K562 (cell line): ENCODE measurements around the gene HDAC6. TPM values are rescaled to one million over a fixed set of nuclear protein-coding genes. Genes with fewer than 3 reads are reported as not detected.

Experiments used
- ATF3 ChIP-seq, 2 experiments: fragments of 450-650 bp in 1 of 2; sonication (generic) in 1 of 2; formaldehyde crosslinking in 1 of 2; IDR thresholded peaks in 1 of 2; conservative IDR thresholded peaks in 1 of 2; 2 replicates each; pipeline versions ENCODE4 v1.6.1 to v1.8.1; 2016 to 2023; ENCODE audit warnings: mild to moderate bottlenecking in 2 of 2, moderate library complexity in 2 of 2, inconsistent platforms in 1 of 2, missing genetic modification reagents in 1 of 2
- ATF7 ChIP-seq: fragments of 450-650 bp; IDR thresholded peaks from 2 replicates; pipeline ENCODE4 v1.7.1; 2014; ENCODE audit warnings: mild to moderate bottlenecking, moderate library complexity
- GATA2 ChIP-seq: sonication (generic); formaldehyde crosslinking; IDR thresholded peaks from 2 replicates; pipeline ENCODE4 v1.4.0; 2020; ENCODE audit warnings: mild to moderate bottlenecking, missing genetic modification reagents
- MEF2A ChIP-seq: IDR thresholded peaks from 2 replicates; pipeline ENCODE4 v1.6.1; 2011; ENCODE audit warnings: low read depth, mild to moderate bottlenecking, low read length, moderate library complexity; ENCODE audit not compliant: control insufficient read depth
- MEIS2 ChIP-seq: fragments of 450-650 bp; IDR thresholded peaks from 2 replicates; pipeline ENCODE4 v1.6.1; 2014; ENCODE audit warnings: mild to moderate bottlenecking; ENCODE audit not compliant: partially characterized antibody
- TOE1 ChIP-seq, 2 experiments: fragments of 450-650 bp in 1 of 2; sonication (generic) in 1 of 2; formaldehyde crosslinking in 1 of 2; IDR thresholded peaks; 2 replicates each; pipeline versions ENCODE4 v1.7.1 to v1.8.0; 2016 to 2022; ENCODE audit warnings: borderline replicate concordance in 2 of 2, mild to moderate bottlenecking in 2 of 2, antibody characterized with exemption in 1 of 2, inconsistent platforms in 1 of 2, low read depth in 1 of 2, missing genetic modification reagents in 1 of 2, moderate library complexity in 1 of 2
- TRIM28 ChIP-seq: fragments of 450-650 bp; IDR thresholded peaks from 2 replicates; pipeline ENCODE4 v1.6.1; 2017
- ZBTB17 ChIP-seq: fragments of 450-650 bp; formaldehyde crosslinking; IDR thresholded peaks from 2 replicates; pipeline ENCODE4 v1.4.0; 2020; ENCODE audit warnings: mild to moderate bottlenecking
- ZMIZ1 ChIP-seq, 2 experiments: fragments of 150-350 bp in 1 of 2; IDR thresholded peaks; 2 replicates each; pipeline ENCODE4 v1.6.1; 2012 to 2016; ENCODE audit warnings: low read depth in 2 of 2, low read length in 2 of 2, mild to moderate bottlenecking in 1 of 2, moderate library complexity in 1 of 2
- polyA plus RNA-seq, 8 experiments: library from polyadenylated mRNA; depleted of rRNA in 4 of 8; stranded (reverse) in 5 of 8; unstranded in 3 of 8; fragments of >200 nt; fragmentation: Nextera tagmentation in 2 of 8; fragmentation: Illumina TruSeq in 1 of 8; extraction: Ambion mirVana in 2 of 8; extraction: Trizol in 1 of 8; gene quantifications; 2 replicates each; pipeline versions ENCODE4 v1.2.1 to v1.2.3, GENCODE V29; 2011 to 2014; ENCODE audit warnings: inconsistent platforms in 1 of 8, missing spikeins in 1 of 8
- total RNA-seq, 7 experiments: library from RNA; depleted of rRNA in 6 of 7; stranded (reverse); fragments of >200 nt in 6 of 7; fragmentation: Illumina TruSeq in 2 of 7; extraction: Trizol in 2 of 7; gene quantifications; 2 replicates each; pipeline versions ENCODE4 v1.2.1 to v1.2.3, GENCODE V29; 2011 to 2021; ENCODE audit warnings: low replicate concordance in 1 of 7
- TF ChIP-seq, protein P1 (sequence below), 2 experiments: fragments of 450-650 bp; IDR thresholded peaks; 2 replicates each; pipeline ENCODE4 v1.6.1; 2016; ENCODE audit warnings: mild to moderate bottlenecking in 2 of 2, borderline replicate concordance in 1 of 2, low read depth in 1 of 2, moderate library complexity in 1 of 2

The HDAC6 gene
- total and polyA plus RNA-seq, 9 of the 15 experiments (the other 6 are each of a cell fraction or from before 2014, with no cell fraction given): 29.9 to 101 (median 71.2) TPM

DNA sequence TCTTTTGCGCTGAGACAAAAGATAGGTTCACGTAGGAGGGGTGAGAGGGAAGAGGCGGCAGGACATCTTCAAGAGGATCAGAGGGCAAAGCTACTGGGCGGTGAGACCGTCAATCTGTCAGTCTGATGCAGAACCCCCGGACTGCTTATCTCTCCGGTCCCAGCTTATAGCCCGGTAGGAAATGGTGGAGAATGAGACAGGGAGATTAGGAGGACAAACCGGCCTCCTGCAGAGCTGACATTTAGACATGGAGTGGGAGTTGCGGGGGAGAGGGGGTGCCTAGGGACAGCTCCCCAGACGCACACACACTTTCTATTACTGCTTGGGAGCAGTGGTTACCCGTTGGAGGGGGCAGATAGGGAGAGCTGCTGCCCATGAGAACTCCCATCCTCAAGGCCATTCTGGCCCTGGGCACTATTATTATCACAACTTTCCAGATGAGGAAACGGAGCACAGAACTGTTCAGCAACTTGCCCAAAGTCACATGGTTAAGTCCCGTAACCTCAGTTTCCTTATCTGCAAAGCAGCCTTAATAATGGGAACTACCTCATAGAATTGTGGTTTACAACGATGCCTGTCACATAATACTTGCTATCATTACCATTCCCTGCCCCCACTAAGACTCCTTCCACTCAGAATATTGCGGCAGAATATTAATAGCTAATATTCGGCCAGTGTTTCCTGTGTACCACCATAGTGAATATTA, 1.1 kb upstream of the HDAC6 start (continued):
- peak in 1 of 2 experiments; percentile 98; a peak in 2 of 4 replicates for TF ChIP-seq ZMIZ1 (IDR thresholded peaks at IDR 0.05; ENCODE audit: low read depth in 2 of 2, low read length in 2 of 2)
- TF ChIP-seq ZBTB17 (CRISPR knock-in tag): 0 out of 2 replicates have a peak, but pooled peaks have one; percentile 57
- TF ChIP-seq TRIM28: 0 out of 2 replicates have a peak, but pooled peaks have one; percentile 25
- peak; percentile 99 for TF ChIP-seq MEIS2
- peak; percentile 73 for TF ChIP-seq MEF2A
- TF ChIP-seq TOE1 (IDR thresholded peaks at IDR 0.05; ENCODE audit: borderline replicate concordance): peak; percentile 76
- no peak for TF ChIP-seq TOE1 (CRISPR knock-in tag; IDR thresholded peaks at IDR 0.05; ENCODE audit: borderline replicate concordance, low read depth)
- peak; percentile 99 for TF ChIP-seq GATA2 (CRISPR knock-in tag)
- TF ChIP-seq, protein P1, sequence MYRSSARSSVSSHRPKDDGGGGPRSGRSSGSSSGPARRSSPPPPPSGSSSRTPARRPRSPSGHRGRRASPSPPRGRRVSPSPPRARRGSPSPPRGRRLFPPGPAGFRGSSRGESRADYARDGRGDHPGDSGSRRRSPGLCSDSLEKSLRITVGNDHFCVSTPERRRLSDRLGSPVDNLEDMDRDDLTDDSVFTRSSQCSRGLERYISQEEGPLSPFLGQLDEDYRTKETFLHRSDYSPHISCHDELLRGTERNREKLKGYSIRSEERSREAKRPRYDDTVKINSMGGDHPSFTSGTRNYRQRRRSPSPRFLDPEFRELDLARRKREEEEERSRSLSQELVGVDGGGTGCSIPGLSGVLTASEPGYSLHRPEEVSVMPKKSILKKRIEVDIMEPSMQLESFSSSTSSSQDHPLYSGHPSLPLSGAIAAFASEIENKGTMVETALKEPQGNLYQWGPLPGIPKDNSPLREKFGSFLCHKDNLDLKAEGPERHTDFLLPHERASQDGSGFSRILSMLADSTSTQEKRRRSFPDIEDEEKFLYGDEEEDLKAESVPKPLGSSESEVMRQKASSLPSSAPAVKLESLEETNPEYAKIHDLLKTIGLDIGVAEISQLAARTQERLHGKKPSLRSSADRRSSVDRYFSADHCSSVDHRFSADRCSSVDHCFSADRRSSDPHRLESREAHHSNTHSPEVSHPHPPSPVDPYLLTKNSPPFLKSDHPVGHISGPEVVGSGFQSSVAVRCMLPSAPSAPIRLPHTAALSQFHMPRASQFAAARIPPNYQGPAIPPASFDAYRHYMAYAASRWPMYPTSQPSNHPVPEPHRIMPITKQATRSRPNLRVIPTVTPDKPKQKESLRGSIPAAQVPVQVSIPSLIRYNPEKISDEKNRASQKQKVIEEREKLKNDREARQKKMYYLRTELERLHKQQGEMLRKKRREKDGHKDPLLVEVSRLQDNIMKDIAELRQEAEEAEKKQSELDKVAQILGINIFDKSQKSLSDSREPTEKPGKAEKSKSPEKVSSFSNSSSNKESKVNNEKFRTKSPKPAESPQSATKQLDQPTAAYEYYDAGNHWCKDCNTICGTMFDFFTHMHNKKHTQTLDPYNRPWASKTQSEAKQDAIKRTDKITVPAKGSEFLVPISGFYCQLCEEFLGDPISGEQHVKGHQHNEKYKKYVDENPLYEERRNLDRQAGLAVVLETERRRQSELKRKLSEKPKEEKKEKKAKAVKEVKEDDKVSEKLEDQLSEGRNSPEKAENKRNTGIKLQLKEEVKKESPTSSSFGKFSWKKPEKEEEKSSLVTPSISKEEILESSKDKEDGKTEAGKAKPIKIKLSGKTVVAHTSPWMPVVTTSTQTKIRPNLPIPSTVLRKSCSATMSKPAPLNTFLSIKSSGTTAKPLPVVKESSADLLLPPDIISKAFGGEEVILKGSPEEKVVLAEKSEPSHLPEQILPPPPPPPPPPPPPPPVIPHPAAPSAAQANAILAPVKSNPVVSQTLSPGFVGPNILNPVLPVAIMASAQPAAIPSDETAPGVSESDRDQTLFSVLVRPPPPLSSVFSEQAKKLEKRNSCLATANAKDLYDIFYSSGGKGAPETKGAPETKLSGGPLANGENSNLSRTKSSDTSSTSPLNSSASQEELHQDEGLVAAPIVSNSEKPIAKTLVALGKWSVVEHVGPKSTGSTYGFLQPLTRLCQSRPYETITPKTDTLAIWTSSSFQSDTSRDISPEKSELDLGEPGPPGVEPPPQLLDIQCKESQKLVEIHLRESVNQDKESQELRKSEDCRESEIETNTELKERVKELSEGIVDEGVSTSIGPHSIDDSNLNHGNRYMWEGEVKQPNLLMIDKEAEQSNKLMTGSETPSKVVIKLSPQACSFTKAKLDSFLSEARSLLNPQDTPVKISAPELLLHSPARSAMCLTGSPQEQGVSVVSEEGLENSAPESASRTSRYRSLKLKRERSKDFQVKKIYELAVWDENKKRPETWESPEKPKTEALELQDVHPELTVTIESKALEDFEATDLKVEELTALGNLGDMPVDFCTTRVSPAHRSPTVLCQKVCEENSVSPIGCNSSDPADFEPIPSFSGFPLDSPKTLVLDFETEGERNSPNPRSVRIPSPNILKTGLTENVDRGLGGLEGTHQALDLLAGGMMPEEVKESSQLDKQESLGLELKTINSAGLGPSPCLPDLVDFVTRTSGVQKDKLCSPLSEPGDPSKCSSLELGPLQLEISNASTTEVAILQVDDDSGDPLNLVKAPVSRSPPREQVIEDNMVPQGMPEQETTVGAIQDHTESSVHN (IDR thresholded peaks at IDR 0.05; ENCODE audit: borderline replicate concordance in 1 of 2, low read depth in 1 of 2): peak in 1 of 2 experiments; percentile 72; a peak in 1 of 4 replicates
- no peak for TF ChIP-seq ATF3 (IDR thresholded peaks at IDR 0.05)
- TF ChIP-seq ATF3 (CRISPR knock-in tag; conservative IDR thresholded peaks at IDR 0.05): 0 out of 2 replicates have a peak, but pooled peaks have one; percentile 25
- peak; percentile 22 for TF ChIP-seq ATF7
